IMR-90 (cell line): ENCODE measurements around the gene MIPEP.

Experiments used
- BHLHE40 ChIP-seq: fragments of 150-350 bp; IDR thresholded peaks from 2 replicates; pipeline ENCODE4 v1.6.1; 2016; ENCODE audit warnings: mild to moderate bottlenecking, low read depth, low read length
- CEBPB ChIP-seq: IDR thresholded peaks from 2 replicates; pipeline ENCODE4 v1.6.1; 2012; ENCODE audit warnings: low read depth, low read length, improper control_type of control experiment
- FOS ChIP-seq: fragments of 150-350 bp; IDR thresholded peaks from 2 replicates; pipeline ENCODE4 v1.6.1; 2016; ENCODE audit warnings: low read depth, low read length
- MAFK ChIP-seq: IDR thresholded peaks from 2 replicates; pipeline ENCODE4 v1.6.1; 2012; ENCODE audit warnings: low read depth, low read length, improper control_type of control experiment
- POLR2A ChIP-seq: IDR thresholded peaks from 2 replicates; pipeline ENCODE4 v1.6.1; 2012; ENCODE audit warnings: mild to moderate bottlenecking, low read depth, low read length
- SMC3 ChIP-seq: fragments of 150-350 bp; IDR thresholded peaks from 2 replicates; pipeline ENCODE4 v1.6.1; 2016; ENCODE audit warnings: low read depth, mild to moderate bottlenecking, antibody characterized with exemption, low read length, moderate library complexity
- TF ChIP-seq, protein P1 (sequence below): conservative IDR thresholded peaks from 2 replicates; pipeline ENCODE4 v1.5.1; 2012; ENCODE audit warnings: mild to moderate bottlenecking, low read depth, low read length, improper control_type of control experiment
- TF ChIP-seq, protein P2 (sequence below): fragments of 150-350 bp; IDR thresholded peaks from 2 replicates; pipeline ENCODE4 v1.6.1; 2016; ENCODE audit warnings: low read depth, mild to moderate bottlenecking, low read length, moderate library complexity, borderline replicate concordance
- TF ChIP-seq, protein P3 (sequence below): fragments of 150-350 bp; IDR thresholded peaks from 2 replicates; pipeline ENCODE4 v1.6.1; 2017; ENCODE audit warnings: mild to moderate bottlenecking, antibody characterized with exemption, low read length, low read depth

DNA sequence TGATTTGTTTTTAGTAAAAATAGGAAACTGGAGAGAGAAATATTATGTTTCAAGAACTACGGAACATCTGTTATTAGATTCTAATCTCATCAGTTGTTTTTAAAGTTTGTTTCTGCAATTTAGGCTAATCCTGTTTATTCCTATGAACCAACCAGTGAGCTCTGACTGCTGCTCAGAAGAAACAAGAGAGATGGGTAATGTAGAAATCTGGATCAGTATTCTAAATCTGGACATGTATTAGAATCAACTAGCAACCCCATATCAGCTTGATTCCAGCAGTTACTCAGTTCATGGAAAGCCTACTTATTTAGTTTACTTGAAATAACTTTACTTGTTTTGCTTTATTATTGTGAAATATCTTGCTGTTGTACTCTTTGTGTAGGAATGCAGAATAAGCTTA lies 203.8 kb downstream of the MIPEP start:
- peak; percentile 67; the same call in 1 of the 2 replicates for TF ChIP-seq CEBPB
- TF ChIP-seq SMC3 = no peak
- TF ChIP-seq, protein P1, sequence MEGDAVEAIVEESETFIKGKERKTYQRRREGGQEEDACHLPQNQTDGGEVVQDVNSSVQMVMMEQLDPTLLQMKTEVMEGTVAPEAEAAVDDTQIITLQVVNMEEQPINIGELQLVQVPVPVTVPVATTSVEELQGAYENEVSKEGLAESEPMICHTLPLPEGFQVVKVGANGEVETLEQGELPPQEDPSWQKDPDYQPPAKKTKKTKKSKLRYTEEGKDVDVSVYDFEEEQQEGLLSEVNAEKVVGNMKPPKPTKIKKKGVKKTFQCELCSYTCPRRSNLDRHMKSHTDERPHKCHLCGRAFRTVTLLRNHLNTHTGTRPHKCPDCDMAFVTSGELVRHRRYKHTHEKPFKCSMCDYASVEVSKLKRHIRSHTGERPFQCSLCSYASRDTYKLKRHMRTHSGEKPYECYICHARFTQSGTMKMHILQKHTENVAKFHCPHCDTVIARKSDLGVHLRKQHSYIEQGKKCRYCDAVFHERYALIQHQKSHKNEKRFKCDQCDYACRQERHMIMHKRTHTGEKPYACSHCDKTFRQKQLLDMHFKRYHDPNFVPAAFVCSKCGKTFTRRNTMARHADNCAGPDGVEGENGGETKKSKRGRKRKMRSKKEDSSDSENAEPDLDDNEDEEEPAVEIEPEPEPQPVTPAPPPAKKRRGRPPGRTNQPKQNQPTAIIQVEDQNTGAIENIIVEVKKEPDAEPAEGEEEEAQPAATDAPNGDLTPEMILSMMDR = no peak
- TF ChIP-seq, protein P2, sequence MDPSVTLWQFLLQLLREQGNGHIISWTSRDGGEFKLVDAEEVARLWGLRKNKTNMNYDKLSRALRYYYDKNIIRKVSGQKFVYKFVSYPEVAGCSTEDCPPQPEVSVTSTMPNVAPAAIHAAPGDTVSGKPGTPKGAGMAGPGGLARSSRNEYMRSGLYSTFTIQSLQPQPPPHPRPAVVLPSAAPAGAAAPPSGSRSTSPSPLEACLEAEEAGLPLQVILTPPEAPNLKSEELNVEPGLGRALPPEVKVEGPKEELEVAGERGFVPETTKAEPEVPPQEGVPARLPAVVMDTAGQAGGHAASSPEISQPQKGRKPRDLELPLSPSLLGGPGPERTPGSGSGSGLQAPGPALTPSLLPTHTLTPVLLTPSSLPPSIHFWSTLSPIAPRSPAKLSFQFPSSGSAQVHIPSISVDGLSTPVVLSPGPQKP = no peak
- TF ChIP-seq POLR2A = no peak
- TF ChIP-seq FOS = no peak
- TF ChIP-seq BHLHE40 = no peak
- TF ChIP-seq, protein P3, sequence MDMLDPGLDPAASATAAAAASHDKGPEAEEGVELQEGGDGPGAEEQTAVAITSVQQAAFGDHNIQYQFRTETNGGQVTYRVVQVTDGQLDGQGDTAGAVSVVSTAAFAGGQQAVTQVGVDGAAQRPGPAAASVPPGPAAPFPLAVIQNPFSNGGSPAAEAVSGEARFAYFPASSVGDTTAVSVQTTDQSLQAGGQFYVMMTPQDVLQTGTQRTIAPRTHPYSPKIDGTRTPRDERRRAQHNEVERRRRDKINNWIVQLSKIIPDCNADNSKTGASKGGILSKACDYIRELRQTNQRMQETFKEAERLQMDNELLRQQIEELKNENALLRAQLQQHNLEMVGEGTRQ = no peak
- no peak for TF ChIP-seq MAFK
